Natural killer cell (primary cell): ENCODE data around the gene PCBP3. TPM values are rescaled to one million over a fixed set of nuclear protein-coding genes. Genes with fewer than 3 reads are reported as not detected.
"Not testable (repeated sequence)": the region's sequence is repeated elsewhere in the genome, so short reads cannot be mapped to it uniquely, and the experiment has no call there.

Source experiments
- ATAC-seq, 3 donors: fragments of 150-1000 bp in 2 of 3; fragments of 200-7000 bp in 1 of 3; cut with Tn5 transposase; 1 replicate in 1 of 3; 2 replicates in 2 of 3; pipeline ENCODE4 v1.10.0; 2021; ENCODE audit warnings: mild to moderate bottlenecking in 2 of 3, moderate library complexity in 2 of 3
- DNase-seq, 2 donors: peaks; one replicate each; pipeline versions ENCODE4 v3.0.0 to v3.0.0-alpha.2; 2013 to 2021; ENCODE audit warnings: mixed read lengths in 1 of 2
- H3K27ac ChIP-seq: one replicate; pipeline ENCODE4 v1.5.1; 2013; ENCODE audit warnings: mild to moderate bottlenecking, low read length
- H3K27me3 ChIP-seq: one replicate; pipeline ENCODE4 v1.6.1; 2013; ENCODE audit warnings: low read length; ENCODE audit not compliant: control insufficient read depth, insufficient read depth
- H3K36me3 ChIP-seq: one replicate; pipeline ENCODE4 v1.6.1; 2013; ENCODE audit warnings: low read length; ENCODE audit not compliant: control insufficient read depth, insufficient read depth
- H3K4me1 ChIP-seq: one replicate; pipeline ENCODE4 v1.6.1; 2013; ENCODE audit warnings: low read length; ENCODE audit not compliant: control insufficient read depth, insufficient read depth
- H3K4me3 ChIP-seq: one replicate; pipeline ENCODE4 v1.5.1; 2013; ENCODE audit warnings: low read length
- H3K9me3 ChIP-seq: one replicate; pipeline ENCODE4 v1.6.1; 2013; ENCODE audit warnings: low read length; ENCODE audit not compliant: control insufficient read depth, insufficient read depth
- H3K27ac Mint-ChIP-seq, 2 donors: one replicate each; pipeline ENCODE4 v1.8.0; 2022; ENCODE audit warnings: mild to moderate bottlenecking in 2 of 2, mixed read lengths in 2 of 2, moderate library complexity in 1 of 2
- H3K27me3 Mint-ChIP-seq, 2 donors: one replicate each; pipeline ENCODE4 v1.8.0; 2022; ENCODE audit warnings: low read depth in 2 of 2, mixed read lengths in 2 of 2
- H3K36me3 Mint-ChIP-seq: one replicate; pipeline ENCODE4 v1.8.0; 2022; ENCODE audit warnings: mixed read lengths
- H3K4me1 Mint-ChIP-seq, 2 donors: one replicate each; pipeline ENCODE4 v1.8.0; 2022; ENCODE audit warnings: mixed read lengths in 2 of 2
- H3K4me3 Mint-ChIP-seq: one replicate; pipeline ENCODE4 v1.8.0; 2022; ENCODE audit warnings: mild to moderate bottlenecking, moderate library complexity, mixed read lengths
- H3K9me3 Mint-ChIP-seq, 2 donors: one replicate each; pipeline ENCODE4 v1.8.0; 2022; ENCODE audit warnings: mixed read lengths in 2 of 2
- CTCF ChIP-seq: fragments of 200-600 bp; IDR thresholded peaks from one replicate; pipeline ENCODE4 v1.8.0; 2022; ENCODE audit warnings: antibody characterized with exemption
- WGBS: methylation state at CpG from one replicate; pipeline ENCODE4 v1.1.7; 2013; ENCODE audit warnings: missing lambda C conversion rate; ENCODE audit not compliant: insufficient coverage; 5-methylcytosine and 5-hydroxymethylcytosine counted together
- intact Hi-C: fragments of 100-400 bp; cut with micrococcal nuclease; formaldehyde crosslinking; loops from one replicate; pipeline ENCODE4 v1.14.2; 2022
- total RNA-seq, 4 donors: library from RNA; stranded (reverse); fragments of 120-200 nt in 1 of 4; gene quantifications; one replicate each; pipeline versions ENCODE4 v1.2.3 to v1.2.4, GENCODE V29; 2013 to 2022

PCBP3 gene
- total RNA-seq, 3 donors from 2014 or later (not counting 1 experiment from before 2014, with no cell fraction given), result 0.50 to 3.0 (median 0.52) TPM

DNA sequence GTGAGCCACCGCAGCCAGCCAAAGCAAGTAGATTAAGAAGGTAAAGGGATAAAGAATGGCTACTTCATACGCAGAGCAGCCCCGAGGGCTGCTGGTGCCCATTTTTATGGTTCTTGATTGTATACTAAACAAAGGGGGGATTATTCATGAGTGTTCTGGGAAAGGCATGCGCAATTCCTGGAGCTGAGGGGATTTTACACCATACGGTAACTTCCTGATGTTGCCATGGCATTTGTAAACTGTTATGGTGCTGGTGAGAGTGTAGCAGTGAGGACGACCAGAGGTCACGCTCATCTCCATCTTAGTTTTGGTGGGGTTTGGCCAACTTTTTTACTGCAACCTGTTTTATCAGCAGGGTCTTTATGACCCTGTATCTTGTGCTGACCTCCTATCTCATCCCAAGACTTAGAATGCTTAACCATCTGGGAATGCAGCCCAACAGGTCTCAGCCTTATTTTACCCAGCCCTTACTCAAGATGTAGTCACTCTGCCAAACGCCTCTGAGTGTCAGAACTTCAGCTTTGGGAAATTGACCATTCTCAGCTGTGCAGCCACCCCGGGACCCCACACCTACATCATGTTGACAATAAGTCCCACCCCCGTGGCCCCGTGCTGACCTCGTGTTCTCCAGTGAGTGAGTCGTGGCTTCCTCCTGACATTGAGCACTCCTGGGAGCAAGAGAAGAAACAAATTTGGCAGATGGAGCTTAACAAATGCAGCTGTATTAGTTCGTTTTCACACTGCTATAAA is 188.6 kb downstream of the PCBP3 start:
- Histone ChIP-seq H3K27me3 (no peaks in the 10 kb centered on the region), H3K27ac (no peak overlapping the region), H3K36me3 (no peaks in the 10 kb centered on the region), H3K9me3 (no peaks in the 10 kb centered on the region), H3K4me3 (no peak overlapping the region), H3K4me1 (no peaks in the 10 kb centered on the region)
- Mint-ChIP-seq H3K9me3 (no peaks in the 10 kb centered on the region), H3K4me1 (peaks cover 0 to 3% of the 10 kb centered on the region in 2 donors), H3K27ac (no peak overlapping the region), H3K36me3 (no peaks in the 10 kb centered on the region), H3K4me3 (no peak overlapping the region), H3K27me3 (no peaks in the 10 kb centered on the region)
- intact Hi-C loops, result no loop called here
- no peak for TF ChIP-seq CTCF
- DNase-seq (no peak), ATAC-seq (no peak)
- WGBS, result 87% methylated on average over 13 of the region's 14 CpGs

GRCh38 chr21:45832741-45833235 is 189.3 kb downstream of the PCBP3 start:
- H3K27ac ChIP-seq, H3K36me3 Mint-ChIP-seq, ATAC-seq, H3K4me3 Mint-ChIP-seq, DNase-seq, H3K9me3 ChIP-seq, H3K9me3 Mint-ChIP-seq, H3K27ac Mint-ChIP-seq, H3K27me3 Mint-ChIP-seq, H3K4me3 ChIP-seq, intact Hi-C loops, H3K4me1 ChIP-seq, H3K27me3 ChIP-seq, H3K4me1 Mint-ChIP-seq, H3K36me3 ChIP-seq: not testable (repeated sequence)
- 90% methylated on average over 12 of the region's 12 CpGs for WGBS

DNA sequence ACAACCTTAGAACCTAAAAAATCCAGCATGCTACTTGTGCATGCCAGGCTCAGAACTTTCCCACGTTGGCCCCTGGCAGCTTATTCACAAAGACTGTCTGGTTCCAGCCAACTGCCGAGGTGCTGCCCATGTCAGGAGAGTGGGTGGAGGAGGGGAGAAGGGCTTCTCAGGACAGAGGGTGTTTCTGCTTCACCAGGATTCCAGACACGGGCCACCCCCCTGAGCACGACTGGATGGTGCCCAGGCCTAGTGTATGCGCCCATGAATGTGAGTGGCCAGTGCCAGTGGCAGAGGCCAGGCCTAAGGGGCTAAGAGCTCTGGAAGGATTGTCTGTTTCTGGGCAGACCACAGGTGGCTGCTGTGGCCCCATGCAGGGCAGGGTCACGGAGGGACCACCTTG is 189.9 kb downstream of the PCBP3 start:
- Mint-ChIP-seq H3K36me3 (no peaks in the 10 kb centered on the region), H3K4me3 (no peak overlapping the region), H3K9me3 (no peaks in the 10 kb centered on the region), H3K4me1 (no peaks in the 10 kb centered on the region), H3K27ac (no peak overlapping the region), H3K27me3 (no peaks in the 10 kb centered on the region)
- WGBS, result 86% methylated on average over 6 of the region's 6 CpGs
- TF ChIP-seq CTCF, result no peak
- H3K27me3 ChIP-seq, result no peaks in the 10 kb centered on the region
- H3K36me3 ChIP-seq, result no peaks in the 10 kb centered on the region
- ATAC-seq (no peak), DNase-seq (no peak)
- no peak overlapping the region for H3K27ac ChIP-seq
- intact Hi-C loops, result no loop called here
- H3K4me3 ChIP-seq, result no peak overlapping the region
- H3K4me1 ChIP-seq, result no peaks in the 10 kb centered on the region
- no peaks in the 10 kb centered on the region for H3K9me3 ChIP-seq

GRCh38 chr21:45834026-45834715 is 190.6 kb downstream of the PCBP3 start:
- intact Hi-C loops, result no loop called here
- Mint-ChIP-seq H3K4me3 (no peak overlapping the region), H3K36me3 (no peaks in the 10 kb centered on the region), H3K27ac (no peak overlapping the region), H3K4me1 (no peaks in the 10 kb centered on the region), H3K9me3 (no peaks in the 10 kb centered on the region), H3K27me3 (no peaks in the 10 kb centered on the region)
- H3K27ac ChIP-seq, result no peak overlapping the region
- no peak for DNase-seq
- WGBS, result 89% methylated on average over 24 of the region's 24 CpGs
- H3K4me1 ChIP-seq, result no peaks in the 10 kb centered on the region
- H3K9me3 ChIP-seq, result no peaks in the 10 kb centered on the region
- no peaks in the 10 kb centered on the region for H3K27me3 ChIP-seq
- H3K36me3 ChIP-seq, result no peaks in the 10 kb centered on the region
- no peak for ATAC-seq
- H3K4me3 ChIP-seq, result no peak overlapping the region
- no peak for TF ChIP-seq CTCF
